ENCODE results near the gene CLMP. TPM values are rescaled to one million over a fixed set of nuclear protein-coding genes. Genes with fewer than 3 reads are reported as not detected.
"Not testable (repeated sequence)": the region's sequence is repeated elsewhere in the genome, so short reads cannot be mapped to it uniquely, and the experiment has no call there.

Gene CLMP
- total and polyA plus RNA-seq, 2 donors (not counting 1 experiment from before 2014, with no cell fraction given) = 0.01 TPM; not detected in 1

DNA sequence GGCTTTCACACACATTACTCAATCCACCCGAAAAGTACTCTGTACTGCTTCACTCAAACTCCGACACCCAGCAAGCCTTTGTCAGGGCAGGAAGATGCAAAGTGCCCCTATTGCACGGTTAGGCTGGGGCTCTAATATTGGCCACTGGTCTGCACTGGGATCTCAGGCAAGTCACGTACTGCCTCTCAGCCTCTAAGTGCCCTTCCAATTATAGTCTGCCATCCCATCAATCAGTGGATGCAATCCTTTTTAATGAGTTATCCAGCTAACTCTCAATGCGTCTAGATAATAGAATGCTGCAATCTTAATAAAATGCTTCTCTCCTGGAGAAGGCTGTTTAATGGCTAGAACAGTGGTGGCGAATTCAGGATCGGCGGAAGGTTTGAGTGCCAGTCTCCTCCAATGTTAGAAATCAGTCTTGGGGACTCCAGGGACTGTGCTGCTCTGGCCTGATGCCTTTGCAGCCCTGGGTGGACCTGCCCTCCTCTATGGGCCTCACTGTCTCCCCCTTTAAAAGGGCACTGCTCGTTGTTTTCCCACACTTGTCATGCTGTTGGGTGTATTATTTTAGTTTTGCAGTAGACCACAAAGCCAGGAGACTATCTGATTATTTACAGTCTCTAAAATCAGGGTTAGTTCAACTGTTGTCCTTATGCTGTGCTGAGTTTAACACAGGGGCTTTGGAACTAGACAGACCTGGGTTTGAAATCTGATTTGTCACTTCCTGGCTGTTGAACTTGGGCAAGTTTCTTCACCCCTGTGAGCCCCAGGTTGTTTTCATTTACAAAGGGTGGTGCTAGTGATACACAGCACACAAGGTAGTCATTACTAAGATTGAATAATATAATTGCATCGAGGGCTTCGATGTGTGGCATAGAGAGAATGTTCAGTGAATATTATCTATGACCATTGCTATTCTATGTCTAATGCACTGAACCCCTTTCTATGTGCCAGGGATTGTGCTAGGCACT lies 36.7 kb downstream of the CLMP start:
- H3K4me3 ChIP-seq (ENCODE audit: control extremely low read depth in 1 of 5, extremely low read depth in 1 of 5, insufficient read depth in 1 of 5, low read depth in 2 of 5, low read length in 4 of 5) = no peak overlapping the region
- CTCF ChIA-PET = no interaction called here
- H3K9ac ChIP-seq (ENCODE audit: low read length) = no peak overlapping the region
- no peak overlapping the region for H3K27ac Mint-ChIP-seq
- H3K27me3 Mint-ChIP-seq = peaks cover 32% of the 10 kb centered on the region
- intact Hi-C loops (cut with micrococcal nuclease) = no loop called here
- no peak overlapping the region for H2AFZ ChIP-seq (ENCODE audit: insufficient read depth, low read depth, low read length, poor library complexity, severe bottlenecking)
- H3K9me3 ChIP-seq (ENCODE audit: control extremely low read depth in 1 of 3, control insufficient read depth in 2 of 3, insufficient read depth in 1 of 3, low read length in 2 of 3) = peaks cover 0 to 6% (median 3%) of the 10 kb centered on the region in 3 donors
- POLR2A ChIA-PET = no interaction called here
- H3K27me3 ChIP-seq (replicated peaks in 1 of 4; ENCODE audit: control extremely low read depth in 1 of 4, control insufficient read depth in 3 of 4, insufficient read depth in 4 of 4, low read length in 3 of 4) = no peaks in the 10 kb centered on the region
- 91% methylated on average over 7 of the region's 11 CpGs for WGBS (ENCODE audit: insufficient coverage)
- H3K4me1 ChIP-seq (ENCODE audit: control insufficient read depth in 2 of 2, insufficient read depth in 2 of 2, low read length in 2 of 2) = no peaks in the 10 kb centered on the region
- no peaks in the 10 kb centered on the region for H3K36me3 ChIP-seq (replicated peaks in 1 of 2; ENCODE audit: control extremely low read depth in 1 of 2, control insufficient read depth in 1 of 2, extremely low read depth in 1 of 2, insufficient read depth in 2 of 2, low read length in 1 of 2)
- H3K27ac ChIP-seq (ENCODE audit: low read length in 2 of 2) = no peak overlapping the region
- H3K4me3 Mint-ChIP-seq = no peak overlapping the region
- H4K20me1 ChIP-seq (ENCODE audit: control insufficient read depth, insufficient read depth, low read length, poor library complexity, severe bottlenecking) = no peaks in the 10 kb centered on the region
- H3K9me3 Mint-ChIP-seq (ENCODE audit: insufficient read depth) = peaks cover 7% of the 10 kb centered on the region
- H3K4me1 Mint-ChIP-seq = peaks cover 3% of the 10 kb centered on the region
- no peak for DNase-seq
- no peak overlapping the region for H3K4me2 ChIP-seq (replicated peaks; ENCODE audit: low read depth, low read length, poor library complexity, severe bottlenecking)
- ATAC-seq (ENCODE audit: low read depth) = no peak
- H3K79me2 ChIP-seq (ENCODE audit: control insufficient read depth, insufficient read depth, low read length) = no peaks in the 10 kb centered on the region
- TF ChIP-seq, protein P1, sequence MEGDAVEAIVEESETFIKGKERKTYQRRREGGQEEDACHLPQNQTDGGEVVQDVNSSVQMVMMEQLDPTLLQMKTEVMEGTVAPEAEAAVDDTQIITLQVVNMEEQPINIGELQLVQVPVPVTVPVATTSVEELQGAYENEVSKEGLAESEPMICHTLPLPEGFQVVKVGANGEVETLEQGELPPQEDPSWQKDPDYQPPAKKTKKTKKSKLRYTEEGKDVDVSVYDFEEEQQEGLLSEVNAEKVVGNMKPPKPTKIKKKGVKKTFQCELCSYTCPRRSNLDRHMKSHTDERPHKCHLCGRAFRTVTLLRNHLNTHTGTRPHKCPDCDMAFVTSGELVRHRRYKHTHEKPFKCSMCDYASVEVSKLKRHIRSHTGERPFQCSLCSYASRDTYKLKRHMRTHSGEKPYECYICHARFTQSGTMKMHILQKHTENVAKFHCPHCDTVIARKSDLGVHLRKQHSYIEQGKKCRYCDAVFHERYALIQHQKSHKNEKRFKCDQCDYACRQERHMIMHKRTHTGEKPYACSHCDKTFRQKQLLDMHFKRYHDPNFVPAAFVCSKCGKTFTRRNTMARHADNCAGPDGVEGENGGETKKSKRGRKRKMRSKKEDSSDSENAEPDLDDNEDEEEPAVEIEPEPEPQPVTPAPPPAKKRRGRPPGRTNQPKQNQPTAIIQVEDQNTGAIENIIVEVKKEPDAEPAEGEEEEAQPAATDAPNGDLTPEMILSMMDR (IDR thresholded peaks at IDR 0.05) = no peak
- TF ChIP-seq EZH2 (IDR thresholded peaks at IDR 0.05; ENCODE audit: borderline replicate concordance, insufficient read depth, low read depth, low read length, poor library complexity, severe bottlenecking) = no peak

GRCh38 chr11:123152951-123153350 lies 42.1 kb downstream of the CLMP start:
- POLR2A ChIA-PET = no interaction called here
- H3K4me1 ChIP-seq (ENCODE audit: control insufficient read depth in 2 of 2, insufficient read depth in 2 of 2, low read length in 2 of 2) = no peaks in the 10 kb centered on the region
- H3K9me3 ChIP-seq (ENCODE audit: control extremely low read depth in 1 of 3, control insufficient read depth in 2 of 3, insufficient read depth in 1 of 3, low read length in 2 of 3) = peaks cover 0 to 6% (median 3%) of the 10 kb centered on the region in 3 donors
- no peaks in the 10 kb centered on the region for H3K36me3 ChIP-seq (replicated peaks in 1 of 2; ENCODE audit: control extremely low read depth in 1 of 2, control insufficient read depth in 1 of 2, extremely low read depth in 1 of 2, insufficient read depth in 2 of 2, low read length in 1 of 2)
- H3K4me3 ChIP-seq (ENCODE audit: control extremely low read depth in 1 of 5, extremely low read depth in 1 of 5, insufficient read depth in 1 of 5, low read depth in 2 of 5, low read length in 4 of 5) = no peak overlapping the region
- CTCF ChIA-PET = no interaction called here
- Mint-ChIP-seq H3K4me1 (no peaks in the 10 kb centered on the region), H3K27ac (no peak overlapping the region), H3K4me3 (no peak overlapping the region), H3K9me3 (ENCODE audit: insufficient read depth) (peaks cover 7% of the 10 kb centered on the region), H3K27me3 (peaks cover 35% of the 10 kb centered on the region)
- H2AFZ ChIP-seq (ENCODE audit: insufficient read depth, low read depth, low read length, poor library complexity, severe bottlenecking) = no peak overlapping the region
- intact Hi-C loops (cut with micrococcal nuclease) = no loop called here
- H3K9ac ChIP-seq (ENCODE audit: low read length) = no peak overlapping the region
- H3K79me2 ChIP-seq (ENCODE audit: control insufficient read depth, insufficient read depth, low read length) = no peaks in the 10 kb centered on the region
- DNase-seq (no peak), ATAC-seq (ENCODE audit: low read depth) (no peak)
- H4K20me1 ChIP-seq (ENCODE audit: control insufficient read depth, insufficient read depth, low read length, poor library complexity, severe bottlenecking) = no peaks in the 10 kb centered on the region
- no peak overlapping the region for H3K4me2 ChIP-seq (replicated peaks; ENCODE audit: low read depth, low read length, poor library complexity, severe bottlenecking)
- 63% methylated on average over 8 of the region's 9 CpGs for WGBS (ENCODE audit: insufficient coverage)
- no peaks in the 10 kb centered on the region for H3K27me3 ChIP-seq (replicated peaks in 1 of 4; ENCODE audit: control extremely low read depth in 1 of 4, control insufficient read depth in 3 of 4, insufficient read depth in 4 of 4, low read length in 3 of 4)
- no peak for TF ChIP-seq EZH2 (IDR thresholded peaks at IDR 0.05; ENCODE audit: borderline replicate concordance, insufficient read depth, low read depth, low read length, poor library complexity, severe bottlenecking)
- TF ChIP-seq, protein P1 (IDR thresholded peaks at IDR 0.05) = no peak
- no peak overlapping the region for H3K27ac ChIP-seq (ENCODE audit: low read length in 2 of 2)

DNA sequence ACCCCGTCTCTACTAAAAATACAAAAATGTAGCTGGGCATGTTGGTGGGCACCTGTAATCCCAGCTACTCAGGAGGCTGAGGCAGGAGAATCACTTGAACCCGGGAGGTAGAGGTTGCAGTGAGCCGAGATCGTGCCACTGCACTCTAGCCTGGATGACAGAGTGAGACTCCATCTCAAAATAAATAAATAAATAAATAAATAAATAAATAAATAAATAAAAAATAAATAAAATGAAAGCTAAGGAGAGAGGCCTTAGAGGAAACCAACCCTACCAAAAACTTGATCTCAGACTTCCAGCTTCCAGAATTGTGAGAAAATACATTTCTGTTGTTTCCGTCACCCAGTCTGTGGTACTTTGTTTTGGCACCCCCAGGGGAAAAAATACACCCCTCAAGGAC lies 42.7 kb downstream of the CLMP start:
- H3K9me3 ChIP-seq (ENCODE audit: control extremely low read depth in 1 of 3, control insufficient read depth in 2 of 3, insufficient read depth in 1 of 3, low read length in 2 of 3); H3K27ac Mint-ChIP-seq; POLR2A ChIA-PET; H3K4me1 Mint-ChIP-seq; CTCF ChIA-PET; H3K27me3 ChIP-seq (replicated peaks in 1 of 4; ENCODE audit: control extremely low read depth in 1 of 4, control insufficient read depth in 3 of 4, insufficient read depth in 4 of 4, low read length in 3 of 4); H4K20me1 ChIP-seq (ENCODE audit: control insufficient read depth, insufficient read depth, low read length, poor library complexity, severe bottlenecking); H3K9me3 Mint-ChIP-seq (ENCODE audit: insufficient read depth); DNase-seq; H2AFZ ChIP-seq (ENCODE audit: insufficient read depth, low read depth, low read length, poor library complexity, severe bottlenecking); H3K4me2 ChIP-seq (replicated peaks; ENCODE audit: low read depth, low read length, poor library complexity, severe bottlenecking); H3K36me3 ChIP-seq (replicated peaks in 1 of 2; ENCODE audit: control extremely low read depth in 1 of 2, control insufficient read depth in 1 of 2, extremely low read depth in 1 of 2, insufficient read depth in 2 of 2, low read length in 1 of 2); intact Hi-C loops (cut with micrococcal nuclease); H3K4me3 ChIP-seq (ENCODE audit: control extremely low read depth in 1 of 5, extremely low read depth in 1 of 5, insufficient read depth in 1 of 5, low read depth in 2 of 5, low read length in 4 of 5); H3K4me3 Mint-ChIP-seq; H3K9ac ChIP-seq (ENCODE audit: low read length); H3K79me2 ChIP-seq (ENCODE audit: control insufficient read depth, insufficient read depth, low read length); ATAC-seq (ENCODE audit: low read depth); H3K4me1 ChIP-seq (ENCODE audit: control insufficient read depth in 2 of 2, insufficient read depth in 2 of 2, low read length in 2 of 2); H3K27ac ChIP-seq (ENCODE audit: low read length in 2 of 2): not testable (repeated sequence)
- WGBS (ENCODE audit: insufficient coverage) = no CpG with 5 or more reads among the region's 5 CpGs
- peaks cover 33% of the 10 kb centered on the region for H3K27me3 Mint-ChIP-seq

Data from B cell (primary cell).